NOMO-1 treated with dmso at 0.1 percent for 144 hours (cell line): ENCODE data around the gene NAPB.
"Not testable (repeated sequence)": the region's sequence is repeated elsewhere in the genome, so short reads cannot be mapped to it uniquely, and the experiment has no call there.

Experiments
- DNase-seq: peaks from one replicate; lab custom pipeline; 2025; ENCODE audit not compliant: unreplicated experiment; lab: John Stamatoyannopoulos, UW

Gene NAPB

DNA sequence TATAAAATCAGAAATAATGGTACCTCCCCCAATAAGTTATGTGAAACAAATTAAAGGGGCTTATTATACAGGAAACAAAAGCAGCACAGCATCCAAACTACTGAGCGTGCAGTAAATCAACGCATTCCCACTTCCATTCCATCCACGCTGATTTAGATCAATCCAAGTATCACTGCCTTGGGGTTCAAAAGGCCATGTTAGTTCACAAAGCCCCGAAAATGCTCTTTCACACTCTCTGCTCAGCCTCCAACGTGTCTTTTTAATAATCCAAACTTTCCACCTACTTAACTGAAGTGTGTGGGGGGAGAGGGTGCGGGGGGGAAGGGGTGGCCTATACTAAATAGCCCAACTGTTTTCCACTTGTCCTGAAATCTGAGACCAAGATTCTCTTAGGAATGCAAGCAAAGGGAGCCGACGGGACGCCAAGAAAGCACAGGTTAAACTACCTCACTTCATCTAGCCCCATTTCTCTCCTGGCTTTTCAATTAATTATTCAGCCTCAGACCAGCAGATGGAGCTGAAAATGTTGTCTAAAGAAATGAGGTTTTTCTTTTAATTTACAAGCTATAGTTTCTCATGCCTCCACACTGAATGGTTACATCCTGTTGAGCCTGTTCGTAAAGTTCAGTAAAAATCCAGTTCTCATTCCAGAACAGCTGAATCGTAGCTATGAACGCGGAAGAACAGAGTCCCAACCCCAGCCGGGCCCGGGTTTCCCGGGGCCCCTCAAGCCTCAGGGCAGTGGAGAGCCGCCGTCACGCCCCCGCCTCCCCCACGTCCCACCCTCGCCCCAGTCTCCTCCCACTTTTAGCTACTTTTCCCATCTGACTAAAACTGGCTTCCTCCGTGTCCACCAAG is 71.7 kb downstream of the NAPB start:
- DNase-seq: peak; percentile 79

DNA sequence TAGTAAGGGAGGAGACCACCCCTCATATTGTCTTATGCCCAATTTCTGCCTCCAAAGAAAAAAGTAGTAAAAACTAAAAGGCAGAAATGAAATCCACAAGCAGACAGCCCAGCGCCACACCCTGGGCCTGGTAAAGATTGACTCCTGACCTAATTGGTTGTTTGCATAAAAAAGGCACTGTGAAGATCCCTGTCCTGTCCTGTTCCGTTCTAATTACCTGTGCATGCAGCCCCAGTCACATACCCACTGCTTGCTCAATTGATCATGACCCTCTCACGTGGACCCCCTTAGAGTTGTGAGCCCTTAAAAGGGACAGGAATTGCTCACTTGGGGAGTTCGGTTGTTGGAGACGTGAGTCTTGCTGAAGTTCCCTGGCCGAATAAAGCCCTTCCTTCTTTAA is 72.8 kb downstream of the NAPB start:
- DNase-seq: not testable (repeated sequence)

DNA sequence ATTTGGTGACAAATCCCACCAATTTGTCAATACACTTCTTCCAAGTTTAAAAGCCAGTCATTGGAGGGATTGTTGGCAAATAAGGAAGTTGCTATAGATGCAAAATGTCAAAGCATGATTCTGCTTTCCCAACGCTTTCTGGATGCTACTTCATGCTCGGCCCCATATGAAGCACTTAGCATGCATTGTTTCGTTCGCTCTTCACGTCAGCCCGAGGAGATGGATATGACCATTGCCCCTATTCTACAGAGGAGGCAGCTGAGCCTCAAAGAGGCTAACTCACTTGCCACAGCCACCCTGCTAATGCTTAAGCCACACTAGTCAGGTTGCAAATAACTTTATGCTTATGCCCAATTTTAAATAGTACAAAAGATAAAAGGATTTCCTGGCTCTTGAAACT is 73.5 kb downstream of the NAPB start:
- no peak for DNase-seq

DNA sequence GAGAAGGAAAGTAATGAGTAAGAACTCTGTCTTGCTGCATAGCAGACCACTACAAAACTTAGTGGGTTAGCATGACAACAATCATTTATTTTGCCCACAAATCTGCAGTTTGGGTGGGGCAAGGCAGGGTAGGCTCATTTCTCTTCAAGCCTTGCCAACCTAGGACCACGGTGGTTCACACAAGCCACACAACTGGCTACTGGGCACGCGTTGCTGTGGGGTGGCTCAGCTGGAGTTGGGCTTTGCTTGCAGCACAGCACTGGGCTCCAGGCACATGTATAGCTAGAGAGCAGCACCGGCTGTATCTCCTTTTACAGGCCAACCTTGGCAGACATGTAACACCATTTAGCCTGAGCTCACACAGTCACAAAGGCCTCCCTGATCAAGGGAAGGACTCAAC is 75.3 kb downstream of the NAPB start:
- no peak for DNase-seq

DNA sequence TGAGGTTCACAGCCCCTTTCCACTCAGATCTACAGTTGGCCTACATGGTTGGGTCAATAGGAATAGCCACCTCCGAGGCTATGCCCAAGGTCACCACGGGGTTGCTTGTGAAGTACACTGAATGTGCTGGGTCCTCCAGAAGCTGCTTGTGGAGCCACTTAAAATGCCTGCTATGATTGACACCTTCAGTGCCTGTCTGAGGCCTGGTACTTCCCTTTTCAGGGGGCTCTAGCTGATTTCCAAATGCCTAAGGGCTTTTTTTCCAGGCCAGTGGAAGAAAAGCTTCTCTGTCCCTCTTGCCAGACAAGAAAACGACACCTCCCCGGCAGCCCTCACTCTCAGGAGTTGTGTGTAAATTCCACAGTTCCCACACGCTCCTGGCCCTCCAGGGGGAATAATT is 77.0 kb downstream of the NAPB start:
- no peak for DNase-seq

DNA sequence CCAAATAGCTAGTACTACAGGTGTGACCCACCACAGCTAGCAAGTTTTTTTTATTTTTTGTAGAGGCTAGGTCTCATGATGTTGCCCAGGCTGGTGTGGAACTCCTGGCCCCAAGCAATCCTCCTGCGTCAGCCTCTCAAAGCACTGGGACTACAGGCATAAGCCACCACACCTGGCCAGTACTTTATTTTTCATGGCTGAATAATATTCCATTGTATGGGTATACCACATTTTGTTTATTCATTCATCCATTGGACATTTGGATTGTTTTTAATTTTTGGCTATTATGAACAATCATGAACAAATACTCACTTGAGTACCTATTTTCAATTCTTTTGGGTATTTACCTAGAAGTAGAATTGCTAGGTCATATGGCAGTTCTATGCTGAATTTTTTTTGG is 77.7 kb downstream of the NAPB start:
- no peak for DNase-seq

DNA sequence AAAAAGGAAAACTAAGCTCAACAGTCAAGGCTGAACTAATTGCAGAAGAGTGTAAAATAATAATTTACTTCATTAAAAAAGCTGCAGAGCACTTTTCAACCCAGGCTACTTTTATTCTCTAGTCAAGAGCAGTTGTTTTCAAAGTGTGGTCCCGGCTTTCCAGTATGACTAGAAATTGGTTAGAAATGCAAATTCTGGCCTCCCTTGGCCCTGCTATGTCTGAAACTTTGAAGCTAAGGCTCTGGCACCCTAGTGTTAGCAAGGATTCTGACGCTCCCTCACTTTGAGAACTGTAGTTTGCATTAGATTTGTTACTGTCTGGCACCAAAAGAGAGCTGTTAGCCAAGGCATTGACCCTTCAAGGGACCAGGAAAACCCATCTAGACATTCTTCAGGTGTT is 80.2 kb downstream of the NAPB start:
- no peak for DNase-seq

DNA sequence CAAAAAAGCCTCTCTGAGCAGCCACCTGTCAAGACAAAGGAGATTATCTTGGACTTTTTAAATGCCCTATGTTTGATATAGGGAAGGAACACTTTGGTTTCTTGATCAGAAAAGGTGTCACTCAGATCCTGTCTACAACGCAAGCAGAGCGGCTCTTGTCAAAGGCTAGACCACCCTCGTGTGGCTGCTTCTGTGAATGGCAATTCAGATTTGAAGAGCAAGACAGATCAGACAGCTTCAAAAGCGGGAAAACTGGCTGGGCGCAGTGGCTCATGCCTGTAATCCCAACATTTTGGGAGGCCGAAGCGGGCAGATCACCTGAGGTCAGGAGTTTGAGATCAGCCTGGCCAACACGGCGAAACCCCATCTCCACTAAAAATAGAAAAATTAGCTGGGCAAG is 80.8 kb downstream of the NAPB start:
- no peak for DNase-seq

DNA sequence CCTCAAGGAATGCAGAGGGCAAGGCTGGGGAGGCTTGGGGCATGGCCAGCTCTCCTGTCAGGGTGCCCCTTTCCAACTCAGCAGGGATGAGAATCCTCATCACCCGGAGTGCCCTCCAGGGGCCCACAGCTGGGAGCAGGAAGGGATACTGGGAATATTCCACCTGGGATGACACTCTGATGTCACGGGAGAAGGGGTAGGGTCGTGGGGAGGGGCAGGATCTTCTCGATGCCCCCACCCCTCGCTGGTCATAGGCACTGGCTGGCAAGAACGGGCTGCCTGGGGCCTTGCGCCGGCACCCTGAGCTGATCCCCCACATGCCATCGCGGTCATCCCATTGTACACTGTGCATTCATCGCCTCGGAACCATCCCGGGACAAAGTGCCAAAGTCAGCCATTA is 81.3 kb downstream of the NAPB start:
- DNase-seq: no peak

DNA sequence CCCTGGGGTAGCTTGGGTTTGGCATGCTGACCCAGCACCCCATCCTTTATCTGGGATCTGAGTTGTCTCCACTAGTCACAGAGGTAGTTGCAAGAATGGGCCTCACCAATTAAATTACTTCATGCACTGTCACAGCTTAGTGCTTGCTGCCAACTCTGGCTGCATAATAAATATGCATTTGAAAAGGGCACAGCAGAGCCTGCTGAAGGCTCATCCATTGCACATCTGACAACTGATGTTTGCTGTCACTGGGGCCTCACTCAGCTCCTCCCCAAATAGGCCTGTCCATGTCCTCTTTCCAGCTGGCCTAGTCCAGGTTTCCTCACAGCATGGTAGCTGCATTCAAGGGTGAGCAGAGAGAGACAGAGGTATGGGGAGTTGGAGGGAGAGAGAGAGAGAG is 84.0 kb downstream of the NAPB start:
- DNase-seq: no peak

DNA sequence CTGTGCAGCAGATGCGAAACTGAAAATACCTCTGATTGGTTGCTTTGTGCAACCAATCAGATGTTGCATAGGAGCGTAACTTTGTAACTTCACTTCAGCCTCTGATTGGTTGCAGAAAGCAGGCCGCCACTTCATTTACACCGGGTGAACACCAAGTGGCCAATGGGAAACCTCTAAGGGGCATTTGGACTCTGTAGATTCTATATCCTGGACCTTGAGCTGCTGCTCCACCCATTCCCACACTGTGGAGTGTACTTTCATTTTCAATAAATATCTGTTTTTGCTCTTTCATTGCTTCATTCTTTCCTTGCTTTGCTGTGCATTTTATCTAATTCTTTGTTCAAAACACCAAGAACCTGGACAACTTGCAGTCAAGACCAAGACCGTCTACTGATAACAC is 84.8 kb downstream of the NAPB start:
- no peak for DNase-seq

DNA sequence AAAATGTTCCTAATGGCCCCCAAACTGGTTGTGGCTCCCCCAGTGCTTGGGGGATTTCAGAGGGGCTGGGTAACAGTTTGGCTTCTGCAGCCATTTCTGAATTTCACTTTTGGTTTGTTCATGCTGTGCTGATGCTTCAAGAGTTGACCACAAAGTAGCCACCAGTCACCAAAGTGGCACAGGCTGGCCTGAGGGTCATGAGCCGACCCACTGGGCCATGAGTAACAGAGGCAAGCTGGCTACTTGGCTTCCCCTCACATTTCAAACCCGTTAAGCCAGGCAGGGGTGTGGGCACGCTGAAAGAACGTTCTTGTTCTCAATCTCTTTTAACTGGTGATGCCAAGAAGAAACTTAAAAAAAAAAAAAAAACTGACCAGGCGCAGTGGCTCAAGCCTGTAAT is 85.8 kb downstream of the NAPB start:
- no peak for DNase-seq

DNA sequence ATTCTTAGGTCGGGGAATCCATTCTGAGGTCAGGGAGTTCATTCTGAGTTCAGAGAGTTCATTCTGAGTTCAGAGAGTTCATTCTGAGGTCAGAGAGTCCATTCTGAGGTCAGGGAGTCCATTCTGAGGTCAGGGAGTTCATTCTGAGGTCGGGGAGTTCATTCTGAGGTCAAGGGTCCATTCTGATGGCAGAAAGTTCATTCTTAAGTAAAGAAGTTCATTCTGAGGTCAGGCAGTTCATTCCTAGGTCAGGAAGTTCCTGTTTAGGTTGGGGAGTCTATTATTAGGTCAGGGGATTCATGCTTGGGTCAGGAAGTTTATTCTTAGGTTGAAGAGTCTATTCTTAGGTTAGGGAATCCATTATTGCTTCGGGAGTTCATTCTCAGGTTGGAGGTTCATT is 87.2 kb downstream of the NAPB start:
- DNase-seq: no peak

DNA sequence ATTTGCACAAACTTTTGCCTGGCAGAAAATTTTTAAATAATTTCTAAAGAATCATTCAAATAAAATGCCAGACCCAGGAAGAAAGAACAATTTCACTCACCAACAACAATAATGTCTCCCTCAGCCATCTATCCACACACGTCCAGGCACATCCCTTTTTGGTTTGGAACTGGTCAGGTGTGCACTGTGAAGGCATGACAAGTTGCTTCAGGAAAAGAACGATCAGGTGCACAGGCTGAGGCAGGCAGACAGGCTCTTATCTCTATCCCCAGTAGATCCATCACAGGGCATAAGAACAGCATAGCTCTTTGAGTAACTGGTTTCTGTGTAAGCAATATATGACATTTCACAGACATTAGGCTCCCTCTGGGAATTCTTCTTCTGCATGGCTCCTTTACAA is 88.8 kb downstream of the NAPB start:
- no peak for DNase-seq

DNA sequence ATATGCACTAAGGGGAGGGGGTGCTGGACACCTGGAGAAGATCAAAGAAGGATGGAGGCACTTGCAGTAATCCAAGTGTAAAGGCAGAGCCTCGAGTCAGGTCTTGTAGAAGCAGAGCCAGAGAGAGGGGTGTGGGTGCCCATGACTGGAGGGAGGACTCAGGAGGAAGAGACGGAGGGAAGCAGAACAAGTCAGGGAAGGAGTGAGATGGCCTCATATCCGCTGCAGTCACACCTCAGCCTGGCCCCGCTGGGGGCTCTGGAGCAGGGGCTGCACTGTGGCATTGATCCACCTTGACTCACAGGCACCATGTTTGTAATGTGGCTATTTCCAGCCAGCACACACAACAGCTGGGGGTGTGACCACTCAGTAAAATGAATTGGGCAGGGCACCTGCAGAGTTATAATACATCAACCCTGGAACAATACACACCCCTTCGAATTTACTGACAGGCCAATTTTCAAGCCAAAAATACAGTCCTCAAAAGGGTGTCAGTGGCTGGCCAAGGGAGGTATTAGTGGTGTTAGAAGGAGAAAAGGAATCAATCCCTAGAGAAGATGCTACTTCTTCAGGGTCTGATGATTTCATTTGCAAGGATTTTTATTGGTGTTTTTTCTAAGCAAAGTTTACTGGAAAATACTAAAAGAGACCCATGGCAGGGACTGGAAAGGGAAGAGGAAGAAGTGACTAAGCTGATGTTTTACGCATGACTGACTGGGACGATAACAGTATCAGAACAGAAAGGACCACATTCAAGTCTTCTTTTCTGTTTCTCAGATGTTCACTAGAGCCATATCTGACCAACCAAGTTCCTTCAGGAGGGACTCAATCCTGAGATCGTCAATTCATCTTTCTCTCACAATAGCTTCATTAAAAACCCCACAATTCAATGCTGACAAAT is 89.6 kb downstream of the NAPB start:
- DNase-seq: no peak

DNA sequence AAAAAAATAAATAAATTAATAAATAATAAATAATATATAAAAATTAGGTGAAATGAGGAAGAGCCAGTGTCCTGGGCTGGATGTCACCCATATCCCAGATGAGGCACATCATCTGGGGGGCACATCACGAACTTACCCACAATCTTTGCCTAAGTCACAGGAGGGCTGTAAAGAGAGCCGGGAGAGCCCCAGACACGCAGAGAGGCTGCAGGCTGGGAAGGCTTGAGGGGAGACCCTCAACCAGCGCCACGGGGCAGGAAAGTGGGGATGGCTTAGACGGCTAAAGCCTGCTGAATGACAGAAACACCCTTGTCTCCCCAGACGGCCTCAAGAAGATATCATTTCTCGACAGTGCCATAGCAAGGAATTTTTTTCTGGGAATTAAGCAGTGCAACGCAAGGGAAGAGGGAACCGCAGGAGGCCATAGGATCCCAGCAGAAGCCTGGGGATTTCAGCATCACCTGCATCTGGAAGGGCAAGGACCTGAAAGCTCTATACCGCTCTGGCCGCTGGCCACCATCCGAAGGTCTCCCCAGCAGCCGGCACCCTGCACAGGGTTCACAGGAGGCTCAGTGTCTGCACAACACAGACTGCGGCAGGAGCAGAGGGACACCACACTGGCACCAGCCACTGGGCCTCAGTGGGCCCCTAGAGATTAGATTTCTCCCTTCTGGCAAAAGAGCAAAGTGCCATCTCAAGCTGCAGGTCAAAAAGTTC is 93.5 kb downstream of the NAPB start:
- no peak for DNase-seq

DNA sequence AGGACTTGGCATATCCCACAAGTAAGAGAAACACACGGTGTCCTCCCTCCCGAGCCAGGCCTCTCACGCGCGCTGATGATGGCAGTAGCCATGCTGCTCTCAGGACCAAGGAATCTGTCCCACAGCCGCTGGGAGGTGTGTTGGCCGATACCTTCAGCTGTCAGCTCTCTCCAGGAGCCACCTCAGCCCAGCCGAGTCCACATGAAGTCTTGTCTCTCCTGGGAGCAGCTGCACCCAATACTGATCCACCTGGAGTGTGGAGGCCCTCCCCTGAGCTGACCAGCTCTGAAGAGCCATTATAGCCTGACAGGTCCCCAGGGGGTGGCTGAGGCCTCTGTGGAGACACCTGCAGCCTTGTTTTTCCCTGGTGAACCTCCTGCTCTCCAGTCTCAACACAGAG is 94.5 kb downstream of the NAPB start:
- no peak for DNase-seq

DNA sequence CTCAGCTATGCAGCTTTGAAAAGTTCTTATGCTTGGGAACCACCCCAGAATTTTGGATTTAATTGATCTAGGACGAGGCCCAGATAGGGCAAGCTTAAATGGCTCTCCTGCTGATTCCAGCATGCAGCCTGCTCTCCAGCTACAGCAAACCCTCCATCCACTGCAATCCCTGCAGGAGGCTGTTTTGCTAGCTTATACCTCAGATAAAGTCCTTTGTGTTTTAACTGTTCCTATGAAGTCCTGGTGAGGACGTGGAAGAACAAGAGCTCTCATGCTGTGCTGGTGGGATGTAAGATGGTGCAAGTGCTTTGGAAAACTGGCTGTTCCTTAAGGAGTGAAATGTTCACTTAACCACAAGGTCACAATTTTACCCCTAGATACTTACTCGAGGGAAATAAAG is 96.2 kb downstream of the NAPB start:
- DNase-seq: no peak
